ENCODE measurements around the gene EFCAB9.

The EFCAB9 gene

DNA sequence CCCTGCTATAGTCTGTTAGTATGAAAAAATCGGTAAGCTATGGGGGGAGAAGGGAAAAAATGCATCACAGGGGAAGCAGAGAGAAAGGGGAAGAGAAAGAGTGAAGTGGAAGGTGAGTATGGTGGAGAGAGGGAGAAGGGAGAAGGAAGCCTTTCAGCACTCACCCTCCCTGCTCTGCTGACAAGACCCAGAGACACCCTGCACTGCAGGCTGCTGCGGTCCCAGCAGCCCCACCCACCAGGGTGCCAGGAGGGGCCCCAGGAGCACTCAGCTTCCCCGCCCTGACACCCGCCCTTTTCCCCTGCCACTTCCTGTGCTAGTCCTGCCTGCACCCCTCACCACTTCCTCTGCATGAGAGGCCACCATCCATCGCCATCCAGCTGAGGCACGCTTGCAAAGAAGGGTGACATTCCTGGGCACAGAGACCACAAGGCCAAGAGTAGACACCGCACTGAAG lies 18.7 kb upstream of the EFCAB9 start:
- TF ChIP-seq EZH2phosphoT487 (IDR thresholded peaks at IDR 0.05; ENCODE audit: low read depth), result no peak
- TF ChIP-seq, protein P1, sequence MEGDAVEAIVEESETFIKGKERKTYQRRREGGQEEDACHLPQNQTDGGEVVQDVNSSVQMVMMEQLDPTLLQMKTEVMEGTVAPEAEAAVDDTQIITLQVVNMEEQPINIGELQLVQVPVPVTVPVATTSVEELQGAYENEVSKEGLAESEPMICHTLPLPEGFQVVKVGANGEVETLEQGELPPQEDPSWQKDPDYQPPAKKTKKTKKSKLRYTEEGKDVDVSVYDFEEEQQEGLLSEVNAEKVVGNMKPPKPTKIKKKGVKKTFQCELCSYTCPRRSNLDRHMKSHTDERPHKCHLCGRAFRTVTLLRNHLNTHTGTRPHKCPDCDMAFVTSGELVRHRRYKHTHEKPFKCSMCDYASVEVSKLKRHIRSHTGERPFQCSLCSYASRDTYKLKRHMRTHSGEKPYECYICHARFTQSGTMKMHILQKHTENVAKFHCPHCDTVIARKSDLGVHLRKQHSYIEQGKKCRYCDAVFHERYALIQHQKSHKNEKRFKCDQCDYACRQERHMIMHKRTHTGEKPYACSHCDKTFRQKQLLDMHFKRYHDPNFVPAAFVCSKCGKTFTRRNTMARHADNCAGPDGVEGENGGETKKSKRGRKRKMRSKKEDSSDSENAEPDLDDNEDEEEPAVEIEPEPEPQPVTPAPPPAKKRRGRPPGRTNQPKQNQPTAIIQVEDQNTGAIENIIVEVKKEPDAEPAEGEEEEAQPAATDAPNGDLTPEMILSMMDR (IDR thresholded peaks at IDR 0.05; ENCODE audit: low read depth, low read length), result no peak
- Histone ChIP-seq H3K9me3 (ENCODE audit: insufficient read depth, low read length) (no peaks in the 10 kb centered on the region), H3K27me3 (ENCODE audit: low read depth, low read length) (no peaks in the 10 kb centered on the region), H3K79me2 (ENCODE audit: low read length) (peaks cover 90% of the 10 kb centered on the region), H3K4me1 (ENCODE audit: low read length) (peaks cover 45% of the 10 kb centered on the region), H2AFZ (ENCODE audit: low read depth, low read length) (no peak overlapping the region), H3K9ac (ENCODE audit: low read length) (peak overlapping the region; percentile 70), H3K27ac (ENCODE audit: low read length) (peak overlapping the region; percentile 93), H3K4me2 (ENCODE audit: low read length) (peak overlapping the region; percentile 95), H3K36me3 (replicated peaks; ENCODE audit: low read depth, low read length) (peaks cover 22% of the 10 kb centered on the region), H4K20me1 (ENCODE audit: insufficient read depth, low read length) (peaks cover 28% of the 10 kb centered on the region), H3K4me3 (ENCODE audit: low read length) (peak overlapping the region; percentile 76)

DNA sequence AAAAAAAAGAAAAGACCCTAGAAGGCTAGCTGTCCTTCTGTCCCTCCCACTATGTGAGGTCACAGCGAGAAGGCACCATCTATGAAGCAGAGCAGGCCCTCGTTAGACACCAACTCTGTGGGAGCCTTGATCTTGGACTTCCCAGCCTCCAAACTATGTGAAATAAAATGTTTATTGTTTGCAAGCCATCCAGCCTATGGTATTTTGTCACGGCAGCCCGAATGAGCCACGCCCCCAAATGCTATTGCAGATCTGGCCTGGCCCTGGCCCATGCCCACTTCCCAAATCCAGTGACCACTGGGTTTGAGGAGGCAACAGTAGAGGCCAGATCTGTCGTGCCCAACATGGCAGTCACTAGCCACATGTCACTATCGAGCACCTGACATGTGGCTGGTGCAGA lies 16.8 kb upstream of the EFCAB9 start:
- H3K4me1 ChIP-seq (ENCODE audit: low read length), result peaks cover 45% of the 10 kb centered on the region
- H3K27ac ChIP-seq (ENCODE audit: low read length), result no peak overlapping the region

DNA sequence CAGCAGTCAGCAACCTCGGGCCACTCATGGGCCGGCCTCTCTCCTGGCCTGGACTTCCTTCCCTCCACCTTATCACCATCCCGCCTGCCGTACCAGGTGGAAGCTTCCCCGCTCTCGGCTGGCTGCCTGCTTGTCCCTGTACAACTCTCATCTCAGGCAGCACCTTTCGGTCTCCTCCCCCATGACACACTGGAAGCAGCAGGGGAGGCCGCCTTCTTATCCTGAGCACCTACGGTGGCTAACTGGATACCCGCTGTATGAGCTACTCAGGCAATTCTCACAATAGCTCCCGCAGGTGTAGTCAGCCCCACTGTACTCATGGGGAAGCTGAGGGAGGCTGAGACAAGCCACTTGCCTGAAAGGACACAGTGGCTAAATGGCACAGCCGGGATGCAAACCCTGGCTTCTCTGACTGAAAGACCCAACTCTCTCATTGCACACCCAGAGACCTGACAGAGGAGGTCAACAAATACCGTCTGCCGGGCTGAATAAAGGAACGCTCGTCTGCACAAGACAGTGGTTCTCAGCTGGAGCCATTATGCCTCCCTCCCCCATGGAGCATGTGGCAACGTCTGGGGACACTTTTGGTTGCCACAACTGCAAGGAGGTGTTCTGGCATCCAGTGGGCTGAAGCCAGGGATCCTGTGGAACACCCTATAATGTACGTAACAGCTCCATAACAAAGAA lies 15.5 kb upstream of the EFCAB9 start:
- H3K27ac ChIP-seq (ENCODE audit: low read length), result peak overlapping the region; percentile 54; the same call in 1 of the 2 replicates
- no peak overlapping the region for H3K4me3 ChIP-seq (ENCODE audit: low read length)
- peaks cover 96% of the 10 kb centered on the region for H3K79me2 ChIP-seq (ENCODE audit: low read length)
- no peak for TF ChIP-seq EZH2phosphoT487 (IDR thresholded peaks at IDR 0.05; ENCODE audit: low read depth)
- TF ChIP-seq, protein P1 (IDR thresholded peaks at IDR 0.05; ENCODE audit: low read depth, low read length), result no peak
- peaks cover 45% of the 10 kb centered on the region for H3K4me1 ChIP-seq (ENCODE audit: low read length)
- H3K36me3 ChIP-seq (replicated peaks; ENCODE audit: low read depth, low read length), result peaks cover 37% of the 10 kb centered on the region
- no peaks in the 10 kb centered on the region for H3K27me3 ChIP-seq (ENCODE audit: low read depth, low read length)
- H3K4me2 ChIP-seq (ENCODE audit: low read length), result 0 out of 2 replicates have a peak overlapping the region, but pooled peaks have one; percentile 53
- H2AFZ ChIP-seq (ENCODE audit: low read depth, low read length), result no peak overlapping the region
- peaks cover 13% of the 10 kb centered on the region for H4K20me1 ChIP-seq (ENCODE audit: insufficient read depth, low read length)
- peaks cover 5% of the 10 kb centered on the region; the same call in 1 of the 2 replicates for H3K9me3 ChIP-seq (ENCODE audit: insufficient read depth, low read length)
- no peak overlapping the region for H3K9ac ChIP-seq (ENCODE audit: low read length)

More for the DNA sequence above, 16.8 kb upstream of the EFCAB9 start:
- Histone ChIP-seq H3K9me3 (ENCODE audit: insufficient read depth, low read length) (peaks cover 5% of the 10 kb centered on the region; the same call in 1 of the 2 replicates), H2AFZ (ENCODE audit: low read depth, low read length) (no peak overlapping the region), H4K20me1 (ENCODE audit: insufficient read depth, low read length) (peaks cover 16% of the 10 kb centered on the region), H3K79me2 (ENCODE audit: low read length) (peaks cover 95% of the 10 kb centered on the region), H3K36me3 (replicated peaks; ENCODE audit: low read depth, low read length) (peaks cover 32% of the 10 kb centered on the region), H3K4me3 (ENCODE audit: low read length) (no peak overlapping the region), H3K4me2 (ENCODE audit: low read length) (no peak overlapping the region), H3K27me3 (ENCODE audit: low read depth, low read length) (no peaks in the 10 kb centered on the region), H3K9ac (ENCODE audit: low read length) (no peak overlapping the region)
- TF ChIP-seq EZH2phosphoT487 (IDR thresholded peaks at IDR 0.05; ENCODE audit: low read depth), result no peak
- TF ChIP-seq, protein P1 (IDR thresholded peaks at IDR 0.05; ENCODE audit: low read depth, low read length), result no peak

Measured in OCI-LY3 (cell line).